ENCODE data around the gene FERMT1. TPM values are rescaled to one million over a fixed set of nuclear protein-coding genes. Genes with fewer than 3 reads are reported as not detected.
"Not testable (repeated sequence)": the region's sequence is repeated elsewhere in the genome, so short reads cannot be mapped to it uniquely, and the experiment has no call there.

Gene FERMT1
- total RNA-seq, 1 donor from 2014 or later, result 60.6 TPM

DNA sequence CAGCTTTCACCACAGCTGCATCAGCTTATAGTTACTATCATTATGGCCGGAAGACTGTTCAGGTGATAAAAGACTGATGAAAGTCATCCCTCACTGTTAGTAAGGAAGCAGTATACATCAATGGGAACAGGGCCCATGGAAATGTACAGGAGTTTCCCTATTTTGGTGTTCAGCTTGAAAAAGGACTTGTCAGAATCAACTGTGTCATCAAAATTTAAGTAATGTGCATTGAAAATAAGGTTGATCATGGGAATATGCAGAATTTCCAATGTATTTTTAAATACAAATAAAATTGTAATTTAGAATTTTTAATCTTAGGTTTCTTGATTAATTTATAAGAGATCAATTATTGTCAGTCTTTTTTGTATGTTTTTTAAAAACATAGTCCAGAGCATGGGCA lies 85.7 kb downstream of the FERMT1 start:
- TF ChIP-seq, protein P1, sequence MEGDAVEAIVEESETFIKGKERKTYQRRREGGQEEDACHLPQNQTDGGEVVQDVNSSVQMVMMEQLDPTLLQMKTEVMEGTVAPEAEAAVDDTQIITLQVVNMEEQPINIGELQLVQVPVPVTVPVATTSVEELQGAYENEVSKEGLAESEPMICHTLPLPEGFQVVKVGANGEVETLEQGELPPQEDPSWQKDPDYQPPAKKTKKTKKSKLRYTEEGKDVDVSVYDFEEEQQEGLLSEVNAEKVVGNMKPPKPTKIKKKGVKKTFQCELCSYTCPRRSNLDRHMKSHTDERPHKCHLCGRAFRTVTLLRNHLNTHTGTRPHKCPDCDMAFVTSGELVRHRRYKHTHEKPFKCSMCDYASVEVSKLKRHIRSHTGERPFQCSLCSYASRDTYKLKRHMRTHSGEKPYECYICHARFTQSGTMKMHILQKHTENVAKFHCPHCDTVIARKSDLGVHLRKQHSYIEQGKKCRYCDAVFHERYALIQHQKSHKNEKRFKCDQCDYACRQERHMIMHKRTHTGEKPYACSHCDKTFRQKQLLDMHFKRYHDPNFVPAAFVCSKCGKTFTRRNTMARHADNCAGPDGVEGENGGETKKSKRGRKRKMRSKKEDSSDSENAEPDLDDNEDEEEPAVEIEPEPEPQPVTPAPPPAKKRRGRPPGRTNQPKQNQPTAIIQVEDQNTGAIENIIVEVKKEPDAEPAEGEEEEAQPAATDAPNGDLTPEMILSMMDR (IDR thresholded peaks at IDR 0.05; ENCODE audit: insufficient read depth, low read length, severe bottlenecking), result no peak

DNA sequence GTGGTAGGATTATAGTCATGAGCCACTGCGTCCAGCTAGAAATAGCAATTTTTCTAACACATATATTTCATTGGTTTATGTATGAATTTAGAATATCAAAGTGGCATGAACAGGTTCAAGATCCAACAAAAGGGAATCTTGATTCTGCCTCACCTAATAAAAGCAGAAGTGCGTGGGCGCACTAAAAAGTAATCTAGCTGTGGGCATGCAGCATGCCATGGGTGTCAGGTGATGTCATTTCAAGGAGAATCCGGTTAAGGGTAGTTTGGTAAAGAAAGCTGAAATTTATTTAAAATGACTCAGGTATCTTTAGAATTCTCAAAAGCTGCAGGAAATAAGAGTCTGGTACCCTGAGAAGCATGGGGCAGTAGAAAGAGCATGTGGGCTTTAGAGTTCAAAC lies 86.6 kb downstream of the FERMT1 start:
- FAIRE-seq, result no peak
- Histone ChIP-seq H3K4me3 (ENCODE audit: low read depth, low read length) (no peak overlapping the region), H3K27me3 (ENCODE audit: control insufficient read depth, insufficient read depth, low read length) (no peaks in the 10 kb centered on the region), H3K36me3 (ENCODE audit: control insufficient read depth, insufficient read depth, low read length) (peaks cover 9% of the 10 kb centered on the region)
- TF ChIP-seq, protein P1 (IDR thresholded peaks at IDR 0.05; ENCODE audit: insufficient read depth, low read length, severe bottlenecking), result no peak
- no peak for DNase-seq (ENCODE audit: low read depth)

More for the DNA sequence above, 85.7 kb downstream of the FERMT1 start:
- no peak for FAIRE-seq
- peaks cover 13% of the 10 kb centered on the region for H3K36me3 ChIP-seq (ENCODE audit: control insufficient read depth, insufficient read depth, low read length)
- no peak overlapping the region for H3K4me3 ChIP-seq (ENCODE audit: low read depth, low read length)
- DNase-seq (ENCODE audit: low read depth), result no peak
- no peaks in the 10 kb centered on the region for H3K27me3 ChIP-seq (ENCODE audit: control insufficient read depth, insufficient read depth, low read length)

DNA sequence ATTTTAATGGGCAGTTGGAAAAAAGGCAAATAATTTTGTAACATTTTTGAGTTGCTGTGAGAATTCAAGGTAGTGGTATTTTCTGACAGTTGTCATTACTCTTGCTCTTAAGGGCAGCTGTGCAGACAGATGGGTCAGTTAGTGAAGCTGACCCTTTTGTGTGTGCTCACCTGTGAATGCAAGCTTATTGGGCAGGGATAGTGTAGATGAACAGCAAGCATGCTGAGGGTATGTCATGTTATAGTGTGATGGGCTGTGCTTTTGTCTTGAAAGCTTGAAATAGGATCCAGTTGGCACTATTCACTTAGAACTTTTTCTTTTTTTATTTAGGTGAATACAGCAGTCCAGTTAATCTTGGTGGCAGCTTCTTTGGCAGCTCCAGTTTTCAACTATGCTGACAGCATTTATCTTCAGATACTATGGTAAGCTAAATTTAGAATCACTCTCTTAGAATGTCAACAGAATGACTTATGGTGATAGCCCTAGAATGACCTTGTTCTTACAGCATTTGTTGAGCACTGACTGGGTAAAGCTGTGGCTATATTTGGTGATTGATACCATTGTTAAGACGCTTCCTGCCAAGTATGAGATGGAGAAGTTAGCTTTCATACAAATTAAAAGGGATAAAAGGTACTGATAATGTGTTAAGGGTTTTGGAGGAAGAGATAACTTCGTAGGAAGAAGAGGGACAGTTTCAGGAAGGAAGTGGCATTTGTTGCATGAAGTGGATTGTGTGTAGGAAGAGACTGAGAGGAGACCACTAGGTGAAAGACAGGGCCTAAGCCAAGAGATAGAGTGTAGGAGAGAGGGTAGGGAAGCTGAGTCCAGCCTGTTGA lies 88.5 kb downstream of the FERMT1 start:
- Histone ChIP-seq H3K36me3 (ENCODE audit: control insufficient read depth, insufficient read depth, low read length) (peaks cover 7% of the 10 kb centered on the region), H3K4me3 (ENCODE audit: low read depth, low read length) (no peak overlapping the region), H3K27me3 (ENCODE audit: control insufficient read depth, insufficient read depth, low read length) (no peaks in the 10 kb centered on the region)
- no peak for DNase-seq (ENCODE audit: low read depth)
- TF ChIP-seq, protein P1 (IDR thresholded peaks at IDR 0.05; ENCODE audit: insufficient read depth, low read length, severe bottlenecking), result no peak
- FAIRE-seq, result peak; percentile 40

DNA sequence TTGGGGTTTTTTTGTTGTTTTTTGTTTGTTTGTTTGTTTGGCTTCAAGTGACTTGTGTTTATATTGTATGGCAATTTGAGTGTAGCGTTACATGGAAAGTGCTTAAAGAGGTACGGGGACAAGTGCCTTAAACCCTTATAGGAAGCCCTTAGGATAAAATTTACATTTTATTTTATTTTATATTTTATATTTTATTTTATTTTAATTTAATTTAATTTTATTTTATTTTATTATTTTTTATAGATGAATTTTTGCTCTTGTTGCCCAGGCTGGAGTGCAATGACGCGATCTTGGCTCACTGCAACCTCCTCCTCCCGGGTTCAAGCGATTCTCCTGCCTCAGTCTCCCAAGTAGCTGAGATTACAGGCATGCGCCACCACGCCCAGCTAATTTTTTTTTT lies 89.9 kb downstream of the FERMT1 start:
- H3K27me3 ChIP-seq (ENCODE audit: control insufficient read depth, insufficient read depth, low read length); FAIRE-seq; DNase-seq (ENCODE audit: low read depth); H3K4me3 ChIP-seq (ENCODE audit: low read depth, low read length); H3K36me3 ChIP-seq (ENCODE audit: control insufficient read depth, insufficient read depth, low read length): not testable (repeated sequence)

DNA sequence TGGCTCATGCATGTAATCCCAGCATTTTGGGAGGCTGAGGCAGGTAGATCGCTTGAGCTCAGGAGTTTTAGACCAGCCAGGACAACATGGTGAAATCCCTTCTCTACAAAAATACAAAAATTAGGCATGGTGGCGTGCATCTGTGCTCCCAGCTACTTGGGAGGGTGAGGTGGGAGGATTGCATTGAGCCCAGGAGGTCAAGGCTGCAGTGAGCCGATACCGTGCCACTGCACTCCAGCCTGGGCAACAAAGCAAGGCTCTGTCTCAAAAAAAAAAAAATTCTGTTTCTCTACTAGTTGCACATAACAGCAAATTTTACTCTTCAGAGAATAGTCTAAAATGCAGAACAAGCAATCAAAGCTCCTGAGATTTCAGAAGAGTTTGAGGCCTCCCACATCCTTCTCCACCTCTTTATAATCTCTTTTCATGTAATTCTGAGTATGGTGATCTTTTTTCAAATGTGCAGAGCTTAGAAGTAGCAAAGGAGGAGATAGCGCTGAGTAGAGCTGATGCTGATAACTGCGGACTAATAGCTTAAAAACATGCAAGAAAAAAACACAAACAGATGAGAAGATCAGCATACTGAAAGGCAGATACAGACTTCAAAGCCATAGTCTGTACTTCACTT lies 92.3 kb downstream of the FERMT1 start:
- FAIRE-seq (no peak), DNase-seq (ENCODE audit: low read depth) (no peak)
- TF ChIP-seq, protein P1 (IDR thresholded peaks at IDR 0.05; ENCODE audit: insufficient read depth, low read length, severe bottlenecking), result no peak
- H3K27me3 ChIP-seq (ENCODE audit: control insufficient read depth, insufficient read depth, low read length), result no peaks in the 10 kb centered on the region
- no peak overlapping the region for H3K4me3 ChIP-seq (ENCODE audit: low read depth, low read length)
- peaks cover 5% of the 10 kb centered on the region for H3K36me3 ChIP-seq (ENCODE audit: control insufficient read depth, insufficient read depth, low read length)

DNA sequence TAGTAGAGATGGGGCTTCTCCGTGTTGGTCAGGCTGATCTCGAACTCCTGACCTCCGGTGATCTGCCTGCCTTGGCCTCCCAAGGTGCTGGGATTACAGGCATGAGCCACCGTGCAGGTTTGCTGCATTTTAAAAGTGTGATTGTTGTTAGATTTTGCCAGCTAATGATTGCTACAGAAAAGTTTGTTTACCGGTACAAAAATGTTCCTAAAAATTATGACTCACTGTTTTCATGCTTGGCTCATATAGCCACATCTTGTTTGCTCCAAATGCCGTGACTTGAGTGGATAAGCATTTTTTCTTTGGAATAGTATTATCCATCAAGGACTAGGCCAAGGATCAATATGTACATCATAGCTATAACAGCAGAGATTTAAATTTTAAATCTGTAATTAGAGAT lies 93.3 kb downstream of the FERMT1 start:
- peak; percentile 37 for DNase-seq (ENCODE audit: low read depth)
- no peak for FAIRE-seq
- no peaks in the 10 kb centered on the region for H3K27me3 ChIP-seq (ENCODE audit: control insufficient read depth, insufficient read depth, low read length)
- TF ChIP-seq, protein P1 (IDR thresholded peaks at IDR 0.05; ENCODE audit: insufficient read depth, low read length, severe bottlenecking), result no peak
- H3K4me3 ChIP-seq (ENCODE audit: low read depth, low read length), result no peak overlapping the region
- peaks cover 7% of the 10 kb centered on the region for H3K36me3 ChIP-seq (ENCODE audit: control insufficient read depth, insufficient read depth, low read length)
